ENCODE measurements around the gene CBX7. TPM values are rescaled to one million over a fixed set of nuclear protein-coding genes. Genes with fewer than 3 reads are reported as not detected.

The CBX7 gene
- total RNA-seq, 1 donor from 2014 or later: 0.71 TPM

- Histone ChIP-seq H3K4me1 (peaks cover 66% of the 10 kb centered on the region), H3K79me2 (ENCODE audit: low read depth) (no peaks in the 10 kb centered on the region), H3K9me3 (ENCODE audit: low read depth) (no peaks in the 10 kb centered on the region), H2AFZ (replicated peaks) (no peak overlapping the region), H3K27me3 (no peaks in the 10 kb centered on the region), H4K20me1 (ENCODE audit: low read depth) (no peaks in the 10 kb centered on the region), H3K36me3 (no peaks in the 10 kb centered on the region), H3K4me2 (peak overlapping the region; percentile 30), H3K4me3 (no peak overlapping the region), H3K9ac (no peak overlapping the region), H3F3A (ENCODE audit: low read depth) (peaks cover 42% of the 10 kb centered on the region), H3K27ac (peak overlapping the region; percentile 11)
- H3K4me3 Mint-ChIP-seq: no peak overlapping the region
- peaks cover 1% of the 10 kb centered on the region for H3K9me3 Mint-ChIP-seq
- peak overlapping the region; percentile 83 for H3K27ac Mint-ChIP-seq
- peaks cover 76% of the 10 kb centered on the region for H3K4me1 Mint-ChIP-seq
- peak; percentile 93 for DNase-seq (ENCODE audit: low spot score)
- peaks cover 15% of the 10 kb centered on the region for H3K27me3 Mint-ChIP-seq (ENCODE audit: insufficient read depth, low read depth)
- H3K36me3 Mint-ChIP-seq: no peaks in the 10 kb centered on the region
- no peak for TF ChIP-seq EZH2 (IDR thresholded peaks at IDR 0.05)
- no peak for TF ChIP-seq EZH2phosphoT487 (IDR thresholded peaks at IDR 0.05)
- no peak for TF ChIP-seq CTCF (IDR thresholded peaks at IDR 0.05)
Observed at GRCh38 chr22:39176143-39176713, 23.7 kb upstream of the CBX7 start.

- peaks cover 43% of the 10 kb centered on the region for H3F3A ChIP-seq (ENCODE audit: low read depth)
- Mint-ChIP-seq H3K27me3 (ENCODE audit: insufficient read depth, low read depth) (peaks cover 14% of the 10 kb centered on the region), H3K4me1 (peaks cover 77% of the 10 kb centered on the region), H3K27ac (peak overlapping the region; percentile 60), H3K36me3 (no peaks in the 10 kb centered on the region), H3K9me3 (no peaks in the 10 kb centered on the region), H3K4me3 (no peak overlapping the region)
- no peak overlapping the region for H3K4me3 ChIP-seq
- no peaks in the 10 kb centered on the region for H3K36me3 ChIP-seq
- H3K9me3 ChIP-seq (ENCODE audit: low read depth): no peaks in the 10 kb centered on the region
- H3K27ac ChIP-seq: peak overlapping the region; percentile 20
- no peaks in the 10 kb centered on the region for H3K27me3 ChIP-seq
- no peaks in the 10 kb centered on the region for H3K79me2 ChIP-seq (ENCODE audit: low read depth)
- peak overlapping the region; percentile 30 for H3K4me2 ChIP-seq
- H2AFZ ChIP-seq (replicated peaks): no peak overlapping the region
- H3K9ac ChIP-seq: no peak overlapping the region
- TF ChIP-seq CTCF (IDR thresholded peaks at IDR 0.05): no peak
- no peak for TF ChIP-seq EZH2phosphoT487 (IDR thresholded peaks at IDR 0.05)
- TF ChIP-seq EZH2 (IDR thresholded peaks at IDR 0.05): no peak
- H4K20me1 ChIP-seq (ENCODE audit: low read depth): no peaks in the 10 kb centered on the region
- H3K4me1 ChIP-seq: peaks cover 66% of the 10 kb centered on the region
- no peak for DNase-seq (ENCODE audit: low spot score)
Observed at GRCh38 chr22:39175353-39176142, 23.1 kb upstream of the CBX7 start.

- Mint-ChIP-seq H3K36me3 (no peaks in the 10 kb centered on the region), H3K4me1 (peaks cover 78% of the 10 kb centered on the region), H3K27me3 (ENCODE audit: insufficient read depth, low read depth) (peaks cover 13% of the 10 kb centered on the region), H3K4me3 (peak overlapping the region; percentile 78), H3K9me3 (no peaks in the 10 kb centered on the region), H3K27ac (peak overlapping the region; percentile 98)
- peaks cover 43% of the 10 kb centered on the region for H3F3A ChIP-seq (ENCODE audit: low read depth)
- H3K9ac ChIP-seq: no peak overlapping the region
- peak; percentile 99 for DNase-seq (ENCODE audit: low spot score)
- H3K79me2 ChIP-seq (ENCODE audit: low read depth): no peaks in the 10 kb centered on the region
- no peak for TF ChIP-seq EZH2phosphoT487 (IDR thresholded peaks at IDR 0.05)
- no peak for TF ChIP-seq CTCF (IDR thresholded peaks at IDR 0.05)
- TF ChIP-seq EZH2 (IDR thresholded peaks at IDR 0.05): no peak
- no peak overlapping the region for H3K4me3 ChIP-seq
- no peaks in the 10 kb centered on the region for H3K9me3 ChIP-seq (ENCODE audit: low read depth)
- no peaks in the 10 kb centered on the region for H4K20me1 ChIP-seq (ENCODE audit: low read depth)
- H3K4me1 ChIP-seq: peaks cover 65% of the 10 kb centered on the region
- peak overlapping the region; percentile 75 for H3K27ac ChIP-seq
- H2AFZ ChIP-seq (replicated peaks): peak overlapping the region; percentile 66
- peak overlapping the region; percentile 53 for H3K4me2 ChIP-seq
- H3K36me3 ChIP-seq: no peaks in the 10 kb centered on the region
- no peaks in the 10 kb centered on the region for H3K27me3 ChIP-seq
Observed at GRCh38 chr22:39174498-39175352, 22.2 kb upstream of the CBX7 start.

All from neural progenitor cell (in vitro differentiated cells).